Pancreas (tissue), 10 donors: Measurements from ENCODE around the gene RPL10. TPM values are rescaled to one million over a fixed set of nuclear protein-coding genes. Genes with fewer than 3 reads are reported as not detected.

Experiments
- ATAC-seq, 4 donors: fragments of 200-7000 bp; cut with Tn5 transposase; one replicate each; pipeline versions ENCODE4 v1.8.0 to v1.9.1; 2020; ENCODE audit warnings: mild to moderate bottlenecking in 4 of 4, moderate library complexity in 4 of 4
- DNase-seq, 6 donors: peaks; one replicate each; pipeline ENCODE4 v3.0.0-alpha.2; 2020
- FAIRE-seq: peaks from 2 replicates; lab custom pipeline; 2012; peaks lifted over from hg19 to GRCh38; lab: Jason Lieb, UNC
- H3K27ac ChIP-seq, 4 donors: fragments of 200-600 bp; sonication (generic); 1 replicate in 3 of 4; 2 replicates in 1 of 4; pipeline versions ENCODE4 v1.5.0 to v1.8.0; 2020
- H3K27me3 ChIP-seq, 4 donors: fragments of 200-600 bp; one replicate each; pipeline ENCODE4 v1.8.0; 2021
- H3K36me3 ChIP-seq, 3 donors: fragments of 200-600 bp; sonication (generic) in 1 of 3; one replicate each; pipeline versions ENCODE4 v1.5.0 to v1.8.0; 2020 to 2021
- H3K4me1 ChIP-seq, 3 donors: fragments of 200-600 bp; one replicate each; pipeline ENCODE4 v1.8.0; 2021
- H3K4me3 ChIP-seq, 4 donors: fragments of 200-600 bp; sonication (generic) in 2 of 4; one replicate each; pipeline versions ENCODE4 v1.5.0 to v1.8.0; 2020 to 2021
- H3K9me3 ChIP-seq, 4 donors: fragments of 200-600 bp; one replicate each; pipeline ENCODE4 v1.8.0; 2021
- CTCF ChIP-seq, 4 donors: fragments of 200-600 bp; sonication (generic) in 3 of 4; IDR thresholded peaks; one replicate each; pipeline versions ENCODE4 v1.5.0 to v1.8.0; 2021; ENCODE audit warnings: antibody characterized with exemption in 4 of 4
- WGBS, 2 donors: extraction: QIAGEN DNeasy Blood & Tissue Kit; methylation state at CpG; one replicate each; pipeline ENCODE4 v1.1.7; 2013; 5-methylcytosine and 5-hydroxymethylcytosine counted together
- intact Hi-C, 3 donors: fragments of 100-400 bp; cut with DNase I; formaldehyde crosslinking; loops; one replicate each; pipeline versions ENCODE4 v1.11.1 to v1.14.2; 2022
- polyA plus RNA-seq, 2 donors: library from polyadenylated mRNA; stranded (reverse); fragments of 200-250 nt; gene quantifications; one replicate each; pipeline ENCODE4 v1.2.3, GENCODE V29; 2013
- total RNA-seq, 6 donors: library from RNA; stranded (reverse); fragmentation: NEBNext Ultra II Directional in 4 of 6; extraction: Animal tissue kit (Norgen Biotek cat#: 25700) in 4 of 6; gene quantifications; one replicate each; pipeline versions ENCODE4 v1.2.1 to v1.2.4, GENCODE V29; 2021 to 2023
- donor health status: healthy with polysubstance abuse.
- donor health status: DM: no; HTN: no; CAD: no; lungs with moderate emphysema.
- donor health status: DM: no; HTN: no; CAD: no.
- donor health status: control.
- donor health status: control.
- donor health status: Bipolar disorder and iron deficiency.
- donor health status: DM: yes; HTN: yes; CAD: no.
- donor health status: DM: no; HTN: no; CAD: no.
- donor health status: DM: no; HTN: no; CAD: no.
- donor health status: DM: yes; HTN: yes; CAD: no.

The RPL10 gene
- total and polyA plus RNA-seq, 8 donors: 2,194 to 4,058 (median 3,145) TPM

- Histone ChIP-seq H3K4me1 (no peaks in the 10 kb centered on the region), H3K27me3 (no peaks in the 10 kb centered on the region), H3K36me3 (no peaks in the 10 kb centered on the region), H3K27ac (no peak overlapping the region), H3K4me3 (no peak overlapping the region), H3K9me3 (no peaks in the 10 kb centered on the region)
- no peak for TF ChIP-seq CTCF (IDR thresholded peaks at IDR 0.05)
- intact Hi-C loops: no loop called here
- 89 to 91% methylated on average over 11 of the region's 11 CpGs for WGBS, 2 donors
- no peak for FAIRE-seq
- peak in 1 of 6 donors; percentile 40 for DNase-seq
- no peak for ATAC-seq
Observed at GRCh38 chrX:154441564-154441963, 43.4 kb downstream of the RPL10 start.

GRCh38 chrX:154441984-154442707, 44.0 kb downstream of the RPL10 start:
- no peak overlapping the region for H3K4me3 ChIP-seq
- no peak for TF ChIP-seq CTCF (IDR thresholded peaks at IDR 0.05)
- ATAC-seq (no peak), FAIRE-seq (no peak), DNase-seq (peak in 3 of 6 donors; percentile 55 to 69 (median 66))
- WGBS, 2 donors: 77 to 81% methylated on average over 21 of the region's 21 CpGs
- H3K4me1 ChIP-seq: no peaks in the 10 kb centered on the region
- no peak overlapping the region for H3K27ac ChIP-seq
- no peaks in the 10 kb centered on the region for H3K36me3 ChIP-seq
- no peaks in the 10 kb centered on the region for H3K27me3 ChIP-seq
- no peaks in the 10 kb centered on the region for H3K9me3 ChIP-seq
- intact Hi-C loops: no loop called here

DNA sequence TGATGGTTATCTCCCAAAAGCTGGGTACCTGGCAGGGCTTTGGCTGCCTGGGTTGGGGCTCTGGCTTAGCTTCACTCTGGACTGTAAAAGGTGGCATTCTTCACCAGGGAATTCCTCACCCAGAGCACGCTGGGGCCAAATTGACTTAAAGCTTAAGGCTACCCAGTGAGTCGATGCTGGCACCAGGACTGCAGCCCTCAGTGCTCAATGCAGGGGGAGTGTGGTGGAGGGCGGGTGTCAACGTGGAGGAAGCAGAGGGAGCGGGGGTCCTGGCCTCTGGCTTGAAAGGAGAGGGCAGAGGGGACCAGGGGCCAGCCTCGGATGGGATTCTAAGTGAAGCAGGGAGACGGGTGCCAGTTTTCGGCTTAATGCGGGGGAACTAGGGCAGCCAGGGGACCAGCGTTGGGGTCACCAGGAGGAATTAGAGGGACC, 45.3 kb downstream of the RPL10 start:
- Histone ChIP-seq H3K36me3 (peaks cover 0 to under 1% (median 0%) of the 10 kb centered on the region in 3 donors), H3K4me1 (no peaks in the 10 kb centered on the region), H3K4me3 (peak overlapping the region in 2 of 4 donors; percentile 58 to 59), H3K27ac (peak overlapping the region in 3 of 4 donors; percentile 10 to 66 (median 63)), H3K27me3 (no peaks in the 10 kb centered on the region), H3K9me3 (no peaks in the 10 kb centered on the region)
- TF ChIP-seq CTCF (IDR thresholded peaks at IDR 0.05): no peak
- DNase-seq (no peak), FAIRE-seq (no peak), ATAC-seq (peak in 3 of 4 donors; percentile 5 to 32 (median 7))
- WGBS, 2 donors: 12 to 43% methylated on average over 10 of the region's 10 CpGs
- intact Hi-C loops: no loop called here

DNA sequence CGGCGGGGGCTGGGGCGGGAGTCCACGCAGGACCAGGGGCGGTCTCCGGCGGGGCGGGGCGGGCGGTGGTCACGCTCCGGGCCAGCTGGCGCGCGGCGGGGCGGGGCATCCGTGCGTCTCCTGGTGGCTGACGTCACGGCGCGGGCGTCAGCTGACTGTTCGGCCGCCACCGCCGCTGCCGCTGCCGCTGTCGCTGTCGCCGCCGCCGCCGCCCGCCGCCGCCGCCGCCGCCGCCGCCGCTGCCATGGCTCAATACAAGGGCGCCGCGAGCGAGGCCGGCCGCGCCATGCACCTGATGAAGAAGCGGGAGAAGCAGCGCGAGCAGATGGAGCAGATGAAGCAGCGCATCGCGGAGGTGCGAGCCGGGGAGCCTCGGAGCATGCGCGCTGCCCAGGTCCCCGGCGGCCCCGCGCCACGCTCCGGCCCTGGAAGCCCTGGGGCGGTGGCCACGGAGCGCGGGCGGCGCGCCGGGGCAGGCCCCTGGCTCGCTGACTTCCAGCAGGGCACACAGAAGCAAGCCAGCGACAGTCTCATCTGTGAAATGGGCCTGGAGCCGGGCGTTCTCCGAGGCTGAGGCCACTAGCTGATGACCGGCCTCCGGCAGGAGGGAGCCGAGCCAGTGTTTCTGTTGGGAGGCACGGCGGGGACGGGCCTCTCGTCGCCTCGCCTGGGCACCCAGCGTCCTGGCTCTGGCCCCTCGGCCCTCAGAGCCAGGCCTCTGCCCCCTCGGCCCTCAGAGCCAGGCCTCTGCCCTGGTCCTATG, 46.0 kb downstream of the RPL10 start, which contains the start of gene FAM50A:
Gene FAM50A, plus strand, starts transcription at position 150 of the 763 bp plus-strand sequence. Its CDS starts 95 bp downstream, at position 245.
- Histone ChIP-seq H3K4me3 (peak within 1 kb of the TSS; percentile 40 to 59 (median 52)), H3K4me1 (no peaks in the 10 kb centered on the region), H3K9me3 (no peaks in the 10 kb centered on the region), H3K27me3 (no peaks in the 10 kb centered on the region), H3K36me3 (peaks cover 0 to 8% (median 0%) of the 10 kb centered on the region in 3 donors), H3K27ac (peak within 1 kb of the TSS; percentile 10 to 66 (median 44))
- WGBS, 2 donors: 1 to 31% methylated on average over 81 to 94 of the region's 94 CpGs
- DNase-seq (peak; percentile 68 to 87 (median 78)), FAIRE-seq (no peak), ATAC-seq (peak; percentile 78 to 92 (median 88))
- TF ChIP-seq CTCF (IDR thresholded peaks at IDR 0.05): no peak
- intact Hi-C loops: no loop called here
